GM19193 (cell line): ENCODE data around the gene CFAP210.

Experiments
- POLR2A ChIP-seq: IDR thresholded peaks from 4 replicates; pipeline ENCODE4 v1.6.1; 2011; ENCODE audit not compliant: insufficient read depth, insufficient read length; ENCODE audit errors: extremely low read depth

CFAP210 gene

GRCh38 chr2:169662744-169663143, 31.5 kb downstream of the CFAP210 start:
- TF ChIP-seq POLR2A = no peak

- no peak for TF ChIP-seq POLR2A
Measured at GRCh38 chr2:169661265-169661664, 32.9 kb downstream of the CFAP210 start.

GRCh38 chr2:169659320-169659719, 34.9 kb downstream of the CFAP210 start:
- TF ChIP-seq POLR2A = no peak

GRCh38 chr2:169658877-169659276, 35.3 kb downstream of the CFAP210 start:
- no peak for TF ChIP-seq POLR2A

GRCh38 chr2:169656164-169656563, 38.0 kb downstream of the CFAP210 start:
- no peak for TF ChIP-seq POLR2A

GRCh38 chr2:169653636-169654035, 40.6 kb downstream of the CFAP210 start:
- no peak for TF ChIP-seq POLR2A

- TF ChIP-seq POLR2A = no peak
Measured at GRCh38 chr2:169649278-169649677, 44.9 kb downstream of the CFAP210 start.

- TF ChIP-seq POLR2A = no peak
Measured at GRCh38 chr2:169647496-169647895, 46.7 kb downstream of the CFAP210 start.

- TF ChIP-seq POLR2A = no peak
Measured at GRCh38 chr2:169644173-169644572, 50.0 kb downstream of the CFAP210 start.

GRCh38 chr2:169641464-169641863, 52.7 kb downstream of the CFAP210 start:
- TF ChIP-seq POLR2A = no peak

- no peak for TF ChIP-seq POLR2A
Measured at GRCh38 chr2:169640104-169640503, 54.1 kb downstream of the CFAP210 start.

GRCh38 chr2:169637620-169638019, 56.6 kb downstream of the CFAP210 start:
- TF ChIP-seq POLR2A = no peak

- no peak for TF ChIP-seq POLR2A
Measured at GRCh38 chr2:169636440-169637097, 57.6 kb downstream of the CFAP210 start.

GRCh38 chr2:169625781-169626180, 68.4 kb downstream of the CFAP210 start:
- no peak for TF ChIP-seq POLR2A

GRCh38 chr2:169623235-169623634, 71.0 kb downstream of the CFAP210 start:
- TF ChIP-seq POLR2A = no peak

GRCh38 chr2:169620509-169620908, 73.7 kb downstream of the CFAP210 start:
- TF ChIP-seq POLR2A = no peak

GRCh38 chr2:169619946-169620345, 74.3 kb downstream of the CFAP210 start:
- TF ChIP-seq POLR2A = no peak
